Measurements from ENCODE around the gene PREX1. TPM values are rescaled to one million over a fixed set of nuclear protein-coding genes. Genes with fewer than 3 reads are reported as not detected.

The PREX1 gene
- total and polyA plus RNA-seq, 2 of the 4 experiments (the other 2 are of a cell fraction): 0.67 to 0.72 TPM

DNA sequence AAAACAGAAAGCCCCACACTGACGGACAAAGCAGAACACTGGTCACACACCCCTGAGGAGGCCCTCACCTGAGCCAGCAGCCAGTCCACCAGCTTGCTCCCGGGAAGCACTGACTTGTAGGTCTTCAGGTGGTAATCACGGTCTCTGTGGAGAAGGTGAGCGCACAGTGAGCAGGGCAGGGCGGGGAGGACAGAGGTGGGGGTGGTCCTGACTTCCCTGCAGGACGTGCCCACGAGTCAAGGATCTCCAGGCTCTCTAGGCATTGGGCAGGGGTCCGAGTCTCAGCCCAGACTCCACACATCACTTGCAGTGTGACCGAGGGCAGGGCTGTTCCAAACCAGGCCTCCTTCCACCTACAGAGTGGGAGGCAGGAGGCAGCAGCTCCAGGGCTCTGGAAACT lies 151.7 kb downstream of the PREX1 start:
- no peak for ATAC-seq (ENCODE audit: low read depth)
- H3K4me2 ChIP-seq (ENCODE audit: low read depth, low read length): no peak overlapping the region
- no peak overlapping the region for H4K5ac ChIP-seq (ENCODE audit: low read depth, low read length)
- no peak overlapping the region for H4K8ac ChIP-seq (ENCODE audit: low read depth in 2 of 2, low read length in 2 of 2)
- no peak overlapping the region for H3K4me3 ChIP-seq (ENCODE audit: insufficient read depth, low read depth, low read length)
- no peaks in the 10 kb centered on the region for H3K4me1 ChIP-seq (ENCODE audit: control insufficient read depth, insufficient read depth, low read length)
- no peaks in the 10 kb centered on the region for H3K9me3 ChIP-seq (ENCODE audit: control insufficient read depth, insufficient read depth, low read length)
- no peak overlapping the region for H3K4ac ChIP-seq (ENCODE audit: low read depth, low read length)
- no TSS peak for BruUV-seq (replicated peaks)
- H2BK15ac ChIP-seq (ENCODE audit: low read depth, low read length): no peak overlapping the region
- peaks cover 5% of the 10 kb centered on the region; the same call in 1 of the 2 replicates for H3K27me3 ChIP-seq (ENCODE audit: control insufficient read depth, insufficient read depth, low read length)
- no peak overlapping the region for H2BK5ac ChIP-seq (ENCODE audit: low read depth, low read length, poor library complexity, severe bottlenecking)
- ChIA-PET POLR2A (ENCODE audit: unreplicated experiment) (no interaction called here), CTCF (no interaction called here)
- H2AK5ac ChIP-seq (ENCODE audit: low read depth, low read length): no peak overlapping the region
- no peak overlapping the region for H4K91ac ChIP-seq (ENCODE audit: insufficient read depth, low read depth, low read length)
- no peak overlapping the region for H2BK120ac ChIP-seq (ENCODE audit: low read depth, low read length)
- H2AK9ac ChIP-seq (replicated peaks; ENCODE audit: low read depth, low read length, poor library complexity): no peak overlapping the region
- intact Hi-C loops (cut with micrococcal nuclease) (no loop called here), dilution Hi-C loops (cut with HindIII; ENCODE audit: low sequenced_read_pairs, unreplicated experiment) (no loop called here), in situ Hi-C loops (cut with MboI; ENCODE audit: low sequenced_read_pairs) (no loop called here)
- H3K14ac ChIP-seq (replicated peaks; ENCODE audit: low read depth, low read length): no peak overlapping the region
- no peak overlapping the region for H3K18ac ChIP-seq (ENCODE audit: low read depth, low read length)
- no peak overlapping the region for H2AFZ ChIP-seq (replicated peaks; ENCODE audit: low read length, poor library complexity)
- no peak for DNase-seq
- no peak overlapping the region for H2BK20ac ChIP-seq (ENCODE audit: low read depth, low read length)
- no peak overlapping the region for H3K23ac ChIP-seq (ENCODE audit: low read depth, low read length)
- TF ChIP-seq MXI1 (IDR thresholded peaks at IDR 0.05; ENCODE audit: borderline replicate concordance, low read depth, low read length) (no peak), NFE2L2 (IDR thresholded peaks at IDR 0.05; ENCODE audit: low read depth, low read length) (no peak), MAFK (IDR thresholded peaks at IDR 0.05; ENCODE audit: low read depth, low read length) (no peak), CEBPB (IDR thresholded peaks at IDR 0.05; ENCODE audit: low read depth, low read length) (no peak), RAD21 (IDR thresholded peaks at IDR 0.05; ENCODE audit: low read length) (no peak), CHD1 (IDR thresholded peaks at IDR 0.05; ENCODE audit: low read depth, low read length) (no peak), BHLHE40 (IDR thresholded peaks at IDR 0.05; ENCODE audit: low read depth, low read length) (no peak), POLR2A (IDR thresholded peaks at IDR 0.05; ENCODE audit: low read depth, low read length) (no peak), MAZ (IDR thresholded peaks at IDR 0.05; ENCODE audit: borderline replicate concordance, low read depth, low read length) (no peak), RCOR1 (IDR thresholded peaks at IDR 0.05; ENCODE audit: insufficient replicate concordance, low read length) (no peak), CTCF (conservative IDR thresholded peaks at IDR 0.05; ENCODE audit: low read depth, low read length) (no peak), FOS (IDR thresholded peaks at IDR 0.05; ENCODE audit: low read depth, low read length) (no peak), SMC3 (IDR thresholded peaks at IDR 0.05; ENCODE audit: low read depth, low read length) (no peak), RFX5 (IDR thresholded peaks at IDR 0.05; ENCODE audit: low read depth, low read length) (no peak), USF2 (IDR thresholded peaks at IDR 0.05; ENCODE audit: low read depth, low read length) (no peak)
- TF ChIP-seq, protein P1, sequence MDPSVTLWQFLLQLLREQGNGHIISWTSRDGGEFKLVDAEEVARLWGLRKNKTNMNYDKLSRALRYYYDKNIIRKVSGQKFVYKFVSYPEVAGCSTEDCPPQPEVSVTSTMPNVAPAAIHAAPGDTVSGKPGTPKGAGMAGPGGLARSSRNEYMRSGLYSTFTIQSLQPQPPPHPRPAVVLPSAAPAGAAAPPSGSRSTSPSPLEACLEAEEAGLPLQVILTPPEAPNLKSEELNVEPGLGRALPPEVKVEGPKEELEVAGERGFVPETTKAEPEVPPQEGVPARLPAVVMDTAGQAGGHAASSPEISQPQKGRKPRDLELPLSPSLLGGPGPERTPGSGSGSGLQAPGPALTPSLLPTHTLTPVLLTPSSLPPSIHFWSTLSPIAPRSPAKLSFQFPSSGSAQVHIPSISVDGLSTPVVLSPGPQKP (IDR thresholded peaks at IDR 0.05; ENCODE audit: borderline replicate concordance, low read depth, low read length): no peak
- no peak overlapping the region for H3K56ac ChIP-seq (ENCODE audit: extremely low read depth, insufficient read depth, low read length)
- H3K9me1 ChIP-seq (ENCODE audit: insufficient read depth, low read length): no peaks in the 10 kb centered on the region
- no peaks in the 10 kb centered on the region for H3K36me3 ChIP-seq (ENCODE audit: control insufficient read depth, insufficient read depth, low read length)
- WGBS, 2 experiments (ENCODE audit: extremely low coverage in 2 of 2, insufficient read length in 1 of 2): 100% methylated on average over 1 of the region's 9 CpGs; no CpG with 5 or more reads in 1 of the 2 experiments
- H3K9ac ChIP-seq (ENCODE audit: low read depth, low read length): no peak overlapping the region
- H3K79me1 ChIP-seq (ENCODE audit: low read depth in 1 of 2, low read length in 2 of 2): no peaks in the 10 kb centered on the region
- no peak overlapping the region for H3K27ac ChIP-seq (ENCODE audit: insufficient read depth, low read length)
- no peaks in the 10 kb centered on the region for H4K20me1 ChIP-seq (ENCODE audit: insufficient read depth, low read length)
